Heart right ventricle (tissue), 16 donors: ENCODE results near the gene FRMD4B. TPM values are rescaled to one million over a fixed set of nuclear protein-coding genes. Genes with fewer than 3 reads are reported as not detected.
A peak's percentile ranks its signal among the peaks of the same experiment; 100 is the strongest.

ENCODE experiments used
- ATAC-seq, 8 donors: fragments of 200-7000 bp; cut with Tn5 transposase; one replicate each; pipeline ENCODE4 v1.9.1; 2020; ENCODE audit warnings: mild to moderate bottlenecking in 8 of 8, moderate library complexity in 8 of 8, moderate number of reproducible peaks in 1 of 8
- DNase-seq, 2 donors: peaks; one replicate each; pipeline ENCODE4 v3.0.0-alpha.2; 2020
- H3K27ac ChIP-seq, 10 donors: fragments of 200-600 bp; sonication (generic) in 2 of 10; one replicate each; pipeline versions ENCODE4 v1.5.0 to v1.8.0; 2020 to 2022; ENCODE audit warnings: mild to moderate bottlenecking in 3 of 10
- H3K27me3 ChIP-seq, 7 donors: fragments of 200-600 bp; one replicate each; pipeline ENCODE4 v1.8.0; 2021 to 2022; ENCODE audit warnings: mild to moderate bottlenecking in 2 of 7
- H3K36me3 ChIP-seq, 9 donors: fragments of 200-600 bp; sonication (generic) in 1 of 9; one replicate each; pipeline versions ENCODE4 v1.5.0 to v1.8.0; 2020 to 2022; ENCODE audit warnings: mild to moderate bottlenecking in 2 of 9
- H3K4me1 ChIP-seq, 9 donors: fragments of 200-600 bp; sonication (generic) in 1 of 9; one replicate each; pipeline versions ENCODE4 v1.5.0 to v1.8.0; 2020 to 2022; ENCODE audit warnings: mild to moderate bottlenecking in 4 of 9
- H3K4me3 ChIP-seq, 10 donors: fragments of 200-600 bp; sonication (generic) in 2 of 10; one replicate each; pipeline versions ENCODE4 v1.5.0 to v1.8.0; 2020 to 2022; ENCODE audit warnings: mild to moderate bottlenecking in 7 of 10, moderate library complexity in 2 of 10
- H3K9me3 ChIP-seq, 11 donors: fragments of 200-600 bp in 10 of 11; sonication (generic) in 2 of 11; one replicate each; pipeline versions ENCODE4 v1.5.0 to v1.8.0; 2013 to 2022; ENCODE audit warnings: mild to moderate bottlenecking in 2 of 11, control low read depth in 1 of 11, moderate library complexity in 1 of 11
- WGBS, 2 donors: extraction: QIAGEN DNeasy Blood & Tissue Kit; methylation state at CpG; one replicate each; pipeline ENCODE4 v1.1.7; 2013; ENCODE audit warnings: inconsistent platforms in 1 of 2; 5-methylcytosine and 5-hydroxymethylcytosine counted together
- intact Hi-C, 10 donors: fragments of 100-400 bp; cut with DNase I; formaldehyde crosslinking; loops; one replicate each; pipeline versions ENCODE4 v1.11.1 to v1.14.2; 2022
- polyA plus RNA-seq, 2 donors: library from polyadenylated mRNA; stranded (reverse); fragments of 200-250 nt; gene quantifications; one replicate each; pipeline ENCODE4 v1.2.3, GENCODE V29; 2013
- total RNA-seq, 10 donors: library from RNA; stranded (reverse); fragmentation: NEBNext Ultra II Directional in 3 of 10; extraction: Animal tissue kit (Norgen Biotek cat#: 25700) in 3 of 10; gene quantifications; one replicate each; pipeline versions ENCODE4 v1.2.1 to v1.2.4, GENCODE V29; 2021 to 2023
- TF ChIP-seq, protein P1 (sequence below), 9 donors: fragments of 200-600 bp; sonication (generic) in 2 of 9; IDR thresholded peaks; one replicate each; pipeline versions ENCODE4 v1.5.0 to v1.8.0; 2021 to 2022; ENCODE audit warnings: antibody characterized with exemption in 9 of 9, mild to moderate bottlenecking in 5 of 9, moderate library complexity in 1 of 9
- donor health status: Arrhythmogenic right ventricular cardiomyopathy.
- donor health status: ischemic (EF 13 %, LVEDD 7.1; RV severe dilation, severe dysfunction).
- donor health status: healthy with polysubstance abuse.
- donor health status: DM: no; HTN: yes; CAD: no.
- donor health status: DM: no; HTN: no; CAD: no.
- donor health status: ischemic (EF 25% LVEDD 6.9; RV normal size, moderate dysfunction).
- donor health status: ischemic (EF 25% LVEDD 5.7; RV mildly dilated, moderate dysfunction).
- donor health status: healthy.
- donor health status: DM: yes; HTN: yes; CAD: no.
- donor health status: Ischemic cardiomyopathy.
- donor health status: ischemic (EF 35%, LVEDD 5.7; RV mildly dilated, moderate dysfunction).
- donor health status: nonischemic (EF 11% LVEDD 7.7; RV severe dilation, severe dysfunction).
- donor health status: DM: yes; HTN: yes; CAD: no.
- donor health status: PGD.
- donor health status: ischemic (EF 29% LVEDD 5.4; RV normal size, mild dysfunction).
- donor health status: nonischemic (EF 23%, LVEDD 6.1; RV moderate dilation, normal function).

FRMD4B gene
- total and polyA plus RNA-seq, 12 donors: 4.1 to 31.0 (median 16.7) TPM

DNA sequence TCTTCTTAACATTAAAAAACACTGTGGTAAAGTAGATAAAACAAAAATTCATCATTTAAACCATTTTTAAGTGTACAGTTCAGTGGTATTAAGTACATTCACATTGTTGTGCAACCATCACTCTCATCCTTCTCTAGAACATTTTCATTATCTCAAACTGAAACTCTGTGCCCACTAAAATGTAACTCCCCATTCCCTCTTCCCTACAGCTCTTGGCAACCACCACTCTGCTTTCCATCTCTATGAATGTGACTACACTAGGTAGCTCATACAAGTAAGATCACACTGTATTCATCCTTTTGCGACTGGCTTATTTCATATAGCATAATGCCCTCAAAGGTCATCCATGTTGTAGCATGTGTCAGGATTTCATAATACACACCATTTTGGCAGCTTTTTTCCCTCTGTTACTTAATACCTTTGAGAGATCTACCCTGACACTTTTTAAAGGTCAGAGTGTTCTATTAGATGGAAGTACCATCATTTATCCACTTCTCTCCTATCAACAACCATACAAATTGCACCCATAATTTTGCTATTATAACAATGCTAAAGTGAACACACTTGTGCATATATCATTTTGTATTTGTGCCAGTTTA, 42.9 kb upstream of the FRMD4B start:
- no peaks in the 10 kb centered on the region for H3K27me3 ChIP-seq
- WGBS, 2 donors: 89 to 98% methylated on average over 1 of the region's 1 CpG
- intact Hi-C loops: loop anchor here in 6 of 10 donors (5.0 to 10.0 kb wide), 4 partner anchors 121 to 266 kb away; no protein-coding TSS in a partner anchor
- no peak overlapping the region for H3K27ac ChIP-seq
- no peak for DNase-seq
- H3K9me3 ChIP-seq: no peaks in the 10 kb centered on the region
- H3K36me3 ChIP-seq: no peaks in the 10 kb centered on the region
- H3K4me1 ChIP-seq: peaks cover 0 to 5% (median 0%) of the 10 kb centered on the region in 9 donors
- TF ChIP-seq, protein P1, sequence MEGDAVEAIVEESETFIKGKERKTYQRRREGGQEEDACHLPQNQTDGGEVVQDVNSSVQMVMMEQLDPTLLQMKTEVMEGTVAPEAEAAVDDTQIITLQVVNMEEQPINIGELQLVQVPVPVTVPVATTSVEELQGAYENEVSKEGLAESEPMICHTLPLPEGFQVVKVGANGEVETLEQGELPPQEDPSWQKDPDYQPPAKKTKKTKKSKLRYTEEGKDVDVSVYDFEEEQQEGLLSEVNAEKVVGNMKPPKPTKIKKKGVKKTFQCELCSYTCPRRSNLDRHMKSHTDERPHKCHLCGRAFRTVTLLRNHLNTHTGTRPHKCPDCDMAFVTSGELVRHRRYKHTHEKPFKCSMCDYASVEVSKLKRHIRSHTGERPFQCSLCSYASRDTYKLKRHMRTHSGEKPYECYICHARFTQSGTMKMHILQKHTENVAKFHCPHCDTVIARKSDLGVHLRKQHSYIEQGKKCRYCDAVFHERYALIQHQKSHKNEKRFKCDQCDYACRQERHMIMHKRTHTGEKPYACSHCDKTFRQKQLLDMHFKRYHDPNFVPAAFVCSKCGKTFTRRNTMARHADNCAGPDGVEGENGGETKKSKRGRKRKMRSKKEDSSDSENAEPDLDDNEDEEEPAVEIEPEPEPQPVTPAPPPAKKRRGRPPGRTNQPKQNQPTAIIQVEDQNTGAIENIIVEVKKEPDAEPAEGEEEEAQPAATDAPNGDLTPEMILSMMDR (IDR thresholded peaks at IDR 0.05): no peak
- H3K4me3 ChIP-seq: no peak overlapping the region
- peak in 1 of 8 donors; percentile 50 for ATAC-seq

DNA sequence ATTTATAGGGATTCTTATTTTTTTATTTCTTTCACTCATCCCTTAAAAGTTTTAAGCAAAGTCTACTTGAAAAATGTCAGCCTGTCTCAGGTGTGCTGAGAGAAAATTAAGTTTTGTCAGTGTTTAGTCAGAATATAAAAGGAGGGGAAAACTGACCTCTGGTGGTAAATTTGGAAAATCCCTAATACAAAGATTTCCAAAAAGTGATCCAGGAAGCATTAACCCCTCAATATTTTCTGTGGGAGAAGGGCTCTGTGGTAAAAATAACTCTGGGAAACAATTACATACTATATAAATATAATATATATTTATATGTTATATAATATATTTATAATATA, 41.0 kb upstream of the FRMD4B start:
- no peak overlapping the region for H3K4me3 ChIP-seq
- no peak overlapping the region for H3K27ac ChIP-seq
- no peak for DNase-seq
- no peak for ATAC-seq
- no peaks in the 10 kb centered on the region for H3K9me3 ChIP-seq
- H3K27me3 ChIP-seq: no peaks in the 10 kb centered on the region
- intact Hi-C loops: loop anchor here in 6 of 10 donors (5.0 to 10.0 kb wide), 4 partner anchors 120 to 265 kb away; no protein-coding TSS in a partner anchor
- TF ChIP-seq, protein P1 (IDR thresholded peaks at IDR 0.05): peak in 5 of 9 donors; percentile 13 to 46 (median 23)
- peaks cover 0 to 7% (median 0%) of the 10 kb centered on the region in 9 donors for H3K4me1 ChIP-seq
- no peaks in the 10 kb centered on the region for H3K36me3 ChIP-seq

DNA sequence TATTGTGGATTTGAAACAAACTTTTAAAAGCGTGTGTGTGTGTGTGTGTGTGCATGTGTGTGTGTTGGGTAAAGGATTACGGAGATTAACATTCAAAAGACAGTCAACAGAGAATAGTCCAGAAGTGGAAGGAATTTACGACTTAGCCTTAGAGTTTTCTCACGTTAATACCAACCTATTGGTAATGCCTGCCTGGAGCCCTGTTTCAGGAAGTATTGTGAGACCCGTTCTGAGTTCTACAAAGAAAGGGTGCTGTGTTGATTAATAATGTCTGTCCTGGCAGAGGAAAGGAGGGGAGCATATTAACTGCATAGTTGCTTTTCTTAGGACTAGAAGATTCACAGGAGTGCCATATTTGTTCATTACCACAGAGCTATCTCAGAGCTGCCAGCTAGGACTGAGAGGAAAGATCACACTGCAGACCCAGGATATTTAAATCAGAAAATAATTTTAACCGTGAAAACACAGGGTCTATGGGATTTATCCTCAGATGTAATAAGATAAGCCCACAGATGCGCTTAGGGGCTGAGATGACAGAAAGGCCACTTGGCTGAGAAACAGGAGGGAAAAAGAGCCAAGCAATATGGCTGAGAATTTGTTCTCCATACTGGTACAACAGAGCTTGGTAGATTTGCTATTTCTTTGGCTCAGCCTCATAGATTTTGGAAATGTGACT, 40.5 kb upstream of the FRMD4B start:
- no peaks in the 10 kb centered on the region for H3K27me3 ChIP-seq
- no peaks in the 10 kb centered on the region for H3K36me3 ChIP-seq
- 79 to 83% methylated on average over 7 of the region's 7 CpGs for WGBS, 2 donors
- TF ChIP-seq, protein P1 (IDR thresholded peaks at IDR 0.05): no peak
- no peaks in the 10 kb centered on the region for H3K9me3 ChIP-seq
- H3K4me1 ChIP-seq: peaks cover 0 to 11% (median 2%) of the 10 kb centered on the region in 9 donors
- DNase-seq (no peak), ATAC-seq (no peak)
- no peak overlapping the region for H3K27ac ChIP-seq
- no peak overlapping the region for H3K4me3 ChIP-seq
- intact Hi-C loops: loop anchor here in 6 of 10 donors (5.0 to 10.0 kb wide), 4 partner anchors 119 to 264 kb away; no protein-coding TSS in a partner anchor

DNA sequence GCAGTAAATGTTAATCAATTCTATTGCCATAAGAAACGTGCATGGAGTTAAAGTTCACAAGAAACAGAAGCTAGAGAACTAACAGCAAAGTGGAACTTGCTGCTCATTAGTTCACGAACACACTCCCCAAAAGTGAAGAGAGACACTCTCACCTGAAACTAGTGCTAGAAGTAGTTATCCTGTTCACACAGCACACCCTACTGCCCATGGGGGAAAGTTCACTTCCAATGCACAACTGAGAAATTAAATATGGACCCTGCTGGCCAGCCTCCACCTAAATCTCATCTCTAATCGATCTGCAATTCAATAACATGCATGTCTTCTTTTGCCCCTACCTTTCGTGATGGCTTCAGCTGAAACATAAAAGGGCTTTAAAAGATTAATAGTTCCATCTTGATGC, 39.4 kb upstream of the FRMD4B start:
- Histone ChIP-seq H3K27me3 (no peaks in the 10 kb centered on the region), H3K4me3 (no peak overlapping the region), H3K9me3 (no peaks in the 10 kb centered on the region), H3K4me1 (peaks cover 0 to 23% (median 13%) of the 10 kb centered on the region in 9 donors), H3K36me3 (no peaks in the 10 kb centered on the region), H3K27ac (no peak overlapping the region)
- intact Hi-C loops: loop anchor here in 7 of 10 donors (2.0 to 10.0 kb wide), 5 partner anchors 118 to 264 kb away; no protein-coding TSS in a partner anchor
- TF ChIP-seq, protein P1 (IDR thresholded peaks at IDR 0.05): peak; percentile 21 to 67 (median 59)
- WGBS, 2 donors: 67 to 70% methylated on average over 4 of the region's 4 CpGs
- ATAC-seq (peak in 5 of 8 donors; percentile 38 to 66 (median 60)), DNase-seq (peak in 1 of 2 donors; percentile 36)
